NCI-H2227 (cell line): ENCODE results near the gene TRIO.

Source experiments
- DNase-seq: peaks from one replicate; lab custom pipeline; 2025; ENCODE audit not compliant: unreplicated experiment; lab: John Stamatoyannopoulos, UW

The TRIO gene

DNA sequence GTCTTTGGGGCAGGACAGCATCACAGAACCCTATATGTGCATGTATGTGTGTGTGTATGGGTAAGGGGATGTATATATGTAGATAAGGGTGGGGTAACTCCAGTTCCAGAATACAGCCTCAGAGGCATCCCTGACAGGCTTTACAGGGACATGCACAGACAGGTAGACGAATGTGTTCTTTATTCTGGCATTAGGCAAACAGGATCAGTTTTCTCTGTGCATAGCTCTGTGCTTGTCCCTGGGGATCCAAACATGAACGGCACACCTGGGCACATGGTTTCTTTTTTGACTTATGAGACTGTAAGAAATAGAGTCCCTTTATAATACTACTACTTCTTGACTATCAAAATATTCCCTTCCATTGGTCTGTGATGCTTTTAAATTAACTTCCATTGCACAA lies 120.6 kb downstream of the TRIO start:
- no peak for DNase-seq

DNA sequence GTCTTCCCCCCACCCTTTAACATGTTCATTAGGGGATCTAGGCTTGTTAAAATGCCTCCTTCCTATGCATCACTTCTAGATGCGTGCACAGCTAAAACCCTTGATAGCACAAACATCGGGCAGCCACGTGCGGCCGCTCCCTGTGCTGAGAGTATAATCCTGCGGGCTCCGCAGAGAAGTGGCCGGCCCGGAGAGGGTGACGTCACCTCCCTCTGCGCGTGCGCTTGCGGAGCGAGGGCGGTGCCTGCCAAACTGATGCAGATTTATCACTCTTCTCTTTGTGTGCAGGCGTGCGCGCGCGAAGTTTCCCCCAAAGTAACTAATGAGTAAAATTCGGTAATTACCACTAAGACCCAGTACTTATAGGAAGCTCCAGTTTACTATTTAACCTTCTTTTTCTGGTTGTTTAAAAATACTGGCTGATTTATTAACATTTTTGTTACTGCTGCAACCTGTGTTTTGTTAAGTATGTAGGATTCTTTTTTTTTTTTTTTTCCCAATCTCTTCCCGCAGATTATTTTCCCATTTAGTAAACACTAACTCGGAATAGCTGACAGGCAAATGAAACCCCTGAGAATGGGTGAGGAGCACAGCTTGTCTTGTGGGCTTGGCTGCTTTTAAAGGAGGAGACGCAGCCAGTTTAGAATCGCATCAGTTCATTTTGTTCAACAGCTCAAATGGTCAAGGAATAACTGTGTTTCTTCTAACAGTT lies 121.6 kb downstream of the TRIO start:
- DNase-seq = peak; percentile 95

DNA sequence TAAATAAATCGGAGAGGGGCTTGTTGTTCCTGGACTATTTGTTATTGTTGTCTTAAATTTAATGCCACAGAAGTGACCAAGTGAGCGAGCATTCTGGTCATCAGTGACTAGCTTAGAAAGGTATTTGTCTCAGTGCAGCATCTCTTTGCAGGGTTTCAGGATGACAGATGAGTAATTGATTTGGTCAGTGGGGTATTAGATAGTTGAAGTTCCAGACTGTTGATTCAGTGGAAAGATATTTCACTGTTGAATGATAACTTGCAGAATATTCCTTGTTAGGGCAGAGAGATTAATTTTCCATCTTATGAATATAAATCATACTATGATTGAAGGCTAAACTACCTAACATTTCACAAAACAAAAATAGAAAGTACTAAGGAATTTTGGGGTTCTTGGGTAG lies 122.4 kb downstream of the TRIO start:
- no peak for DNase-seq

DNA sequence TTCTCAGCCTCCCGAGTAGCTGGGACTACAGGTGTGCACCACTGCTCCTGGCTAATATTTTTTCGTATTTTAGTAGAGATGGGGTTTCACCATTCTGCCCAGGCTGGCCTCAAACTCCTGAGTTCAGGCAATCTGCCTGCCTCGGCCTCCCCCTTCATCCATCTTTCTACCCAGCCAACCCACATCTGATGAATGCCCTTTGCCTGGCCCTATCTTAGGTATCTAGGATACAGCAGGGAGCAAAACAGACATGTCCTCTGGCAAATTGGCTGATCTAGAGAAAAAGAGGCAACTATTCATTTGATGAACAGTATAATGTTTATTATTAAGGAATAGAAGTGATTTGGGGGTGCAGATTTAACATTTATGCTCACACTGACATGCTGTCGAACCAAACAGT lies 123.0 kb downstream of the TRIO start:
- no peak for DNase-seq

DNA sequence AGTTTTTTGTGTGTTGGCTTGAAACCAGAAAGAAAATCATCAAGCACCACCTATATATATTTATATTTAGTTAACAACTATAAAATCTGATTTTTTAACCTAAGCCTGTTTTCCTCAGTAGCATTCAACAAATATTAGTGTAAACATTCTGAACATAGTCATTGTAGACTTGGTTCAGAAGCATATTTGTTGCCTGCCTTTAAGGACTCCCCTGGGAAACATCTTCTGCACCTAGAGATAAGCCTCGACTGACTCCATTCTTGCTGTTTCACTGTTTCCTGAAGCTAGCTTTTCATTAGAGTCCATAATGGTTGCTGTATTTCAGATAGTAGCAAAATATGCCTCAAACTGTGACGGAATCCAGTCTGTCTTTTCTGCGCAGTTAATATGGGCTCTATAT lies 123.5 kb downstream of the TRIO start:
- no peak for DNase-seq

DNA sequence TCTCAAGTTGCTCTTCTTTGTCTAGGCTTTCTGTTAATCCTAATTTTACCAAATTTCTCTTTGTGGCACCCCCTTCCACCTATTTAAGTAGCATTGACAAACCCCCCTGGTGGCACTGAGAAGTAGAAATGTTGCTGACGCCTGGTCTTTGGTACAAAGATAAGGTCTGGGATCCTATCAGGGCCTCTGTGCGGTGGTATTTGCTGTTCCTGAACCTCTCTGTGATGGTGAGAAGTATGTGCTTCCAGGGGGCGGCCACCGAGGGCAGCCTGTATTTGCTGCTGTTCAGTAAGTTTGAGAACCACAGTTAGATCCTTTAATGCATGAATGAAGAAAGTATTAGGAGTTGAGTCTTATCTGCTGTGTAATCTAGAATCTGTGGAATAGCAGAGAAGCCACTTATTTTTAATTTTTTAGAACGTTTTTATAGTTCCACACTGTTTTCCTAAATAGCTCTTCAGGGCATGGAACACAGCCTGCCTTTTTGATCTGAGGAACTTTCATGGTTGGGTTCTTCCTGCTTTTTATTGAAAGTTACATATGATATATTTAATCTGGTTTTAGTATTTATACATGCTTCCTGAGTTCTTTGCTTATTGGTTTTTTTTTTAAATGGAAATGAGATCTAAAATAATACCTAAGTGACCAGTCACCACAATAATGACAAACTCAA lies 124.2 kb downstream of the TRIO start:
- no peak for DNase-seq

DNA sequence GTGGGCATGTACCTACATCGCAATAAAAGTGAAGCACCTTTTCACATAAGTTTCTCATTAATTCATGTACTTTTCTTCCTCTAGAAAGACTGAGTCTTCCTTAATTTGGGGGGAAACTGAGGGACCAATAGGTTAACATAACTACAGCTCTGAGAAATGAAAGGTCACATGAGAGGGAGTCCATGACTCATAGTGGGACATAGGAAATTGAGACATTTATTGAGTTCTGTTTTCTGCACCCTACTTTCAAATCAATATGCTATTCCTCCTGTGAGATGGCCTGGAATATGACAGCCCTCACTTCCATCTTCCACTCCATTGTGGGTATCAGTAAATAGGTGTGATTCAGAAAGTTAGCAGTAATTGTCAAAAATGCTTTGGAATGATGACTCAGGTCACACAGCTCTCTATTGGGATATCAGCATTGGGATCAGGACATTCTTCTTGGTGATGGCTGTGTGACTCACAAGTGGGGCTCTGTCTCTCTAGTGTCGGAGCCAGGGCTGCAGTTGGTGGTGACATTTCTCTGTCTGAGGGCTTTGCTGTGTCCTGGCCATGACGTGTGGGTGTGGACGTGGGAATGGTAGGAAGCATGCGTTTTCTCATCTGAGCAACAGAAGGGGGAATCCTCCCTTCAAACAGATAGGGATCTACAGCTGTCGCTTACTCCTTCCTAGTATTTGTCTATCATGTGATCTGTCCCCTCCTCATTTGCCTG lies 125.0 kb downstream of the TRIO start:
- no peak for DNase-seq

DNA sequence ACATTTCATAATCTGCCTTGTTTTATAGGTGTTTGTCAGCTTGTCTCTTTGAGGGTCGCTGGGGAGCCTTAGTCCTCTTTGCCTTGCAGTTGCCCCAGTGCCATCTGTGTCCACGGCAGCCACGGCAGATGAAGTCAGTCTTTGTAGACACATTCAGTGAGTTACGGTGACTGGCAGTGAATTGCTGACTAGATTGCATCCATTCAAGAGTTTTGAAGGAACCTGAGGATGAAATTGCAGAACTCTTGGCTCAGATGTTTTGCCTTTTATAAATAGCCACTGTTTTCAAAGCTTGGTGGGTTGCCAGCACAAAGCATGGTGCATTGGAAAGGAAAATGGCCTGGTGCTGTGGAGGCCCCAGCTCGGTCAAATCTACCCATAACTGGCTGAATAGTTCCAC lies 125.6 kb downstream of the TRIO start:
- no peak for DNase-seq

DNA sequence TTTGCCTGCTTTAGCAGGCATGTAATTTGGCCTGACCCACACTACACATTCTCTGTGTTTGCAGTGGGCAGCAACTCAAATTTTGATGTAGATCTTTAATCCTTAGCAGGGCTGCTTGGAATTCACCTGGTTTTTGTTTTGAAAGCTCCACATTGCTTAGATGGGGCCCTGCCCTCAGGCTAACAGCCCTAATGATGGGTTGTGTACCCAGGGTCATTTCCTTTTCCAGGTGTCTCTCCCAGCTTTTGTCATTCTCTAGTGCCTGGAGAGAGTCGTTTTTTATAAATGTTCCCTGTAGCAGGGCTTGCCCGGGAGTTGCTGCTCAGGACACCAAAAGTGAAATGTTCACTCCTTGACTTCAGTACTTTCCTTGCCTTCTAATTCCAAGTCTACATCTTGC lies 126.3 kb downstream of the TRIO start:
- DNase-seq = no peak

DNA sequence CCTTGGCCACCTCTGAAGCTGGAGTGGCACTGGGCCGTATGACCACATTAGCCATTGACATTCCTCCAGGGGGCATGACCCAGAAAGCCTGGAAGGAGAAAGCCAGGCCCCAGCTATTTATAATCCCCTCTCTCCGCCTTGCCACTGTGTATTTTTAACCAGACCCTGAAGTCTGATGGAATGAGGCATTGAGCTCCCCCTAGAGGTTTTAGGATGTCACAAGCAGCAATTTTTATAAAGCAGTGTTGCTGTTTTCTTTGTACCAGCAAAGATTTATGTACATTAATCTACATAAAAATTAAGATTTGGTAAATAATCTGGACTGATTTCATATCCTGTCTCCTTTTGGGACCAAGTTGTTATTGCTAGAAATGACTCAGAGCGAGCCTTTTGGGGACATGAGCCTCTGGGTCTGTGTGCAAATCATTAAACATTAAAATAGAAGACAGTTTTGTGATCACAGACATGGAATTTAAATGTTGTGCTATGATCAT lies 127.1 kb downstream of the TRIO start:
- DNase-seq = peak; percentile 74

DNA sequence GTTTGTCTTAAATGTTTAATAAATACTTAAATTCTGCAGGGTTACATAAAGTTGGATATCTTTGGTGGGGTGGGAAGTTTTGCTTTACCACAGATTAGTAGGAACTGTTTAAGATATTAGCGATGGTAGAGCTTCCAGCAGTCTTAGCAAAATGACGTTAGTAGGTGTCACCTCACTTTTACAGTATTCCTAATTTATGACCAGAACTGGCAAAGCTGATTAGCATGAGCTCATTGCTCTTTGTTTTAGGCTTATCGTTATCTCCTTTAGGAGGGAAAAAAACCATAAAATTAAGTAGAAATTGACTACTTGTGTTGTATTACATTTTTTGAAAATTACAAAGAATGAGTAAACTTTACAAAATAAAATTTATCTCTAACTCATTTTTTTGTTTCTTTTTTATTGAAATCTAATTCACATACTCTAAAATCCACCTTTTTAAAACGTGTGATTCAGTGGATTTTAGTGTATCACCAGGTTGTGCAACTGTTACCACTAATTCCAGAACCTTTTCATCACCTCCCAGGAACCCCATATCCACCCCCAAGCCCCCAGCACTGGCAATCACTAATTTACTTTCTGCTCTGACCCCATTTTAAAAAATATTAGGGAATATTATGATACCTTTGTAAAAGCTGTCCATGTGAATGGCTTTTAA lies 129.5 kb downstream of the TRIO start:
- no peak for DNase-seq

DNA sequence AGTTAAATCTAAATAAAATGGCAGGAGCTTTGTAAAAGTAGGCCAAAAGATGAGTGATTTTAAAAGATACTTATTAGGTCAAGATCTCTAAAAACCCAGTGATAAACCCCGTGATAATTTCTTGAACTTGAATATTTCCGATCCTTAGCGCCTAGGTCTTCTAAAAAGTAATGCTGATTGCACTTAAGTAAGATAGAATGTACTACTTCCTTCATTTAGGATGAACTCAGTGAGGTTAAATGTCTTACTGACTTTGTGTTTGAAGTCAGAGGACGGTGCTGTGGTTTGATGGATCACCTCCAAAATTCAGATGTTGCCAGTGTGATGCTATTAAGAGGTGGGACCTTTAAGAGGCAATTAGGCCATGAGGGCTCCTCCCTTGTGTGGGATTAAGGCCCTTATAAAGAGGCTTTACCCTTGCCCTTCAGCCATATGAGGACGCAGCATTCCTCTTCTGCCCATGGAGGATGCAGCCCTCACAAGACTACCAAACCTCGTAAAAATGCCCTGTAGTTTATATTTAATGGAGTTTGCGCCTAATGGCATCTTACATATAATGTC lies 130.1 kb downstream of the TRIO start:
- no peak for DNase-seq

DNA sequence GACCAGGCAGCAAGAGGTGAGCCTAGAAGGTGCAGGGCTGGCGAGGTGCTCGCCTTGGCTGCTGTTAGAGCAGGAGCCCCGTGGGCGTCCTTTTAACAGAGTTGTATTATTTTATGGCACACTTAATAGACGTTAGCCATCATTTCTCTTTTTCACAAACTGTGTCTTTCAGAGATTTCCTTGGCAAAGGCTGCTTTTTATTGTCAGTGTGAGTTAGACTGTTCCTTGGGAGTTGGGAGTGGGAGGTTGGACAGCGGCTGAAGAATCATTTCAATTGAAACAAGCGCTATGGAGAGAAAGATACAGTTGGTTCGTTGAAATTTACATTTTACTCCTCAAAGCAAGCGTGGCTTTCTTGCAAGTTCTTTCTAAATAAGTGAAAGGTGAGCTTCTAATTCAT lies 133.2 kb downstream of the TRIO start:
- no peak for DNase-seq

DNA sequence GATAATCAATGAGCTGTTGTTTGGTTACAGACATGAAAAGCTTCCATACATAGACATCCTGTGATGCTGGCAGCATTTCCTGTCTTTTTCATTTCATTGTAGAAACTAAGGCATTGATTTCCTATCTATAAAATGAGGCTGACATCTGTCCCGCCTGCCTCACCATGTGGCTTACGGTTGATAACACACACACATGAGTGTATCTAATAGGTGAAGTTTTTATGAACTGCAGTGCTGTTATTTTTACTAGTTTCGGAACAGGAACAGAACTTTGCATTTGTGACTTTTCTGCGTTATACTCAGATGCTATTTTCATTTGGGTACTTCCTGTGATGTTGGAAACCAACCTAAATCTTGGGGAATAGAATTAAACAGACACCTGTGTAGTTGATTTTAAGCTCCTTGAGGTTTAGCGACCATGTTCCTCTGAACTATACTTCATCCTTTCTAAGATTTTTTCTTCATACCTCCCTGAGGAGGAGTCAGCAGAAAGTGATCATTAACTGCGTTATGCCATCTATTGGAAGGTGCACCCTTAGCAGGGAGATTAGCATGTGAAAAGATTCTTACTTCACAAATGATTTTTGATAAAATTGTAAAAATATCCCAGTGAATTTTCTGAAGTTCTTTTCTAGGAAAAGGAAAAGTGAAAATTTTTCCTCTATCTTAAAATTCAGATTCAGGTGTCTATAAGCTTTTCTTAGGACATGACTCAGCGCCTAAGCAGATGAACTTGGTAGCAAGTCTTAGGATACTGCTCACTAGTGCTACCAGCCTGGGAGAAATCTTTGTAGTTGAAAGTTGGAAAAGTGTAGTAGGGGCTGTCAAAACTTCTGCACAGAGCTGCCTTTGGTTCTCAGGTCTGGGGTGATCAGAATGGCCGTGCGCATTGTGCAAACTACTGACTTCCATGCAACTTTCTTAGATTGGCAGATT lies 134.5 kb downstream of the TRIO start:
- no peak for DNase-seq

DNA sequence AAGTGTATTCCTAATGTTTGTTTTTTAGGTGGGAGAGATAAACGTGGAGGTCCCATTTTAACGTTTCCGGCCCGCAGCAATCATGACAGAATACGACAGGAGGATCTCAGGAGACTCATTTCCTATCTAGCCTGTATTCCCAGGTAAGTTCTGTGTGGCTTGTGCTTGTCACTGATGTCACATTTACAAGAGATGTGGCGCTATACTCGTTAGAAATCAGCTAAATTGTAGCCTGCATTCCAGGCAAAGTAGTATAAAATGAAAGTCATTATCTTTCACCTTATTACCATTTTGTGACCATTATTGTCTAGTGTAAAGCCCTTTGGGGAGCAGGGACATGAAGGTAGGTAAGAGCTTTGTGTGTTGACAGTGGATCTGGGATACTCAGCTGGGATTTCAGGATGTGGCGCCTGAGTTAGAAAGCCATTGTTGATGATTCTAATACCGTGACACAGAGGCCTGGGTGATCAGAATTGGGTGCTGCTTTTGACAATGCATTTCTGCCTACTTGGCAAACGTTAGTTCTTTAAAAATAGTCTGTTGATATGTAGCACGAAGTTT lies 137.2 kb downstream of the TRIO start:
- DNase-seq = no peak

DNA sequence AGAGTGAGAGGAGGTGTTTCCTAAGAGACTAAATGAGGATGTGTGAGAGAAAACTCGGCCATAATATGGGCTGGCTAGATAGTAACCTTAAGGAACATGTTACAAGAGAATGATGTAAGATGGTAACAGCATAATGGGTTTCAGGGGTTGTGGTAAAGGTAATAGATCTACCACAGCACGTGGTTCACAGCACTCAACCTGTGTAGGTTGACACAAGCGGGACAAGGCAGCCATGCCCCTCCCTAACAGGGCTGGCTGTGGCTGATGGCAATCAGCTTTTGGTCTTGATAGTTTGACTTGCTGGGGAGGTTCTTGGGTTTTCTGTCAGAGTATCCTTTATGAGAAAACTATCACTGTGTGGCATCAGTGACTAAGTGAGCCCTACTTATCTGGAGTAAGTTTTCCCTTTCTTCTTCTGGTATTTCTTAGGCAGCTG lies 138.6 kb downstream of the TRIO start:
- no peak for DNase-seq

DNA sequence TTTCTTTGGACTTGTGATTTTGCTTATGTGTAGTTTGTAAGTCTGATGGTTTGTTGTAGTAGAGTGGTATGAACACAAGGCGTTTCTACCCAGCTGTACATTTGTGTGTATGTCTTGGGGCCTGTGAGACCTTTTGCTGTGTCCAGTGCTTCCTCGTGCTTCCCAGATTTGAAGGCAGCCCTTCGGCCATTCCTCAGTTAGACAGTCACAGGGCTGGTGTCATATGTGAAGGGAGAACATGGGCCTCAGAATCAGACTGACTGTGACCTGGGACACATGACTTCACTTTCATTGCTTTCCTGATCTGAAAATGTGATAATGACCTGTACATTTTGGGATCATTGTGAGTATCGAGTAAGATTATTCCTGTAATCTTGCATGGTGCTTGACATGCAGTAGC lies 140.0 kb downstream of the TRIO start:
- DNase-seq = no peak

DNA sequence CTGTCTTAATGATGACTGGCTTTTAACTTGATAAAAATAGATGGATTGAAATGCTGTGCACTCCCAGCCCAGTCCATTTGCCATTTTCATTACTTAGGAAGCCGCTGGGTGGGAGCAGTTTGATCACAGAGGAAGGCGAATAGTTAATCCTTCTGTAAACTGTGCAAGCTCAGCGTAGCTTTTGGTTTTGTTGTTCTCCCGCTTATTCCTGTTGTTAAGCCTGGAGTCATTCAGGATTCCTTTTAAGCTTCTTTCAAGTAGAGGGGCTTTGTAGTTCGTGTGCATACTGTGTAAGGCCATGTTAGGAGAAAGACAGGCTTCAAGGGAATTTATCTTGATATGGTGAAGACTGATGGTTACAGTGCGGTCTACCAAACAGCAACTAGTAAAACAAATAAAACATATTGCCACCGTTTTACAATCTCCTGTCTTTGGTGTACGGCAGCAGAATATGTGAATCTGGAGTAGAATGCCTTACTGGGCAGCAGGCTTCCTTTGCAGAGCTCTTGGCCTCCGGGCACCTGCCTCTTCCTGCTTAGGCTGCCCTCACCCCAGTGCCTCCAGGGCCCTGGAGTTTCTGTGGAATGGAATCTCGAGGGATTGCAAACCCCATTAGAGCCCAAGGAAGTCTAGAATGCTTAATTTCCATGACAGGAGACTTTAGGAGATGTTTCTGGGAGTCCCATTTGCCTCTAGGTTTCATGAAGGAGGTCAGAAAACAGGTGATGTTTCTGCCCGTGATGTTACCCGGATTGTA lies 141.4 kb downstream of the TRIO start:
- DNase-seq = no peak

DNA sequence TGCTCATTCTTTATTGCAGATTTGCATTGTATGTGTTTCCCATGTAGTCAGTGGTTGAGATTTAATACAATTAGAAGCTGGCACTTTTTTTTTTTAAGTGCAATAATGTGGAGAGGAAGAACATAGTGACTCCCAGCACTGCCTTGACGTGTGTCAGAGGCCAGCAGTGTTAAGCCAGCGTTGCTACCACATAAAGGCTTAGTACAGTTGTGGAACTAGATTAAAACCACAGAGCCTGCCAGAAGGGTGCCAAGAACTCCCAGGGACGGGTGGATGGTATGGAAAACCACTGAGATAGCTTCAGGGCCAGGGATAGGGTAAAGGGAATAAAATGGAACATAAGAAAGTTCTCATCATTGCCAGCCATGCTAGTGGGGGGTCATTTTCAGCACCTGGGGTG lies 142.9 kb downstream of the TRIO start:
- DNase-seq = no peak
